Measurements from ENCODE around the gene KLHL17.

- TF ChIP-seq CTCF (IDR thresholded peaks at IDR 0.05) = no peak
- TF ChIP-seq POLR2A (IDR thresholded peaks at IDR 0.05) = no peak
These were observed 13.3 kb downstream of the KLHL17 start for GRCh38 chr1:973459-974292.
